GM06990 (cell line): ENCODE data around the gene FAM98B.

Experiments
- DNase-seq: peaks from one replicate; pipeline ENCODE4 v3.0.0-alpha.2; 2011; ENCODE audit not compliant: insufficient read length; ENCODE audit errors: extremely low read depth
- H3K27me3 ChIP-seq: replicated peaks from 2 replicates; pipeline ENCODE4 v1.6.0; 2011; ENCODE audit warnings: low read length; ENCODE audit not compliant: control insufficient read depth, insufficient read depth
- H3K36me3 ChIP-seq: 2 replicates; pipeline ENCODE4 v1.5.1; 2011; ENCODE audit warnings: low read length; ENCODE audit not compliant: control insufficient read depth, insufficient read depth
- H3K4me3 ChIP-seq: replicated peaks from 2 replicates; pipeline ENCODE4 v1.5.1; 2011; ENCODE audit warnings: low read depth, mild to moderate bottlenecking, control low read depth, low read length
- TF ChIP-seq, protein P1 (sequence below): IDR thresholded peaks from 2 replicates; pipeline ENCODE4 v1.5.1; 2011; ENCODE audit warnings: low read length, control low read depth, mild to moderate bottlenecking, inconsistent platforms; ENCODE audit not compliant: insufficient read depth, poor library complexity, severe bottlenecking

The FAM98B gene

DNA sequence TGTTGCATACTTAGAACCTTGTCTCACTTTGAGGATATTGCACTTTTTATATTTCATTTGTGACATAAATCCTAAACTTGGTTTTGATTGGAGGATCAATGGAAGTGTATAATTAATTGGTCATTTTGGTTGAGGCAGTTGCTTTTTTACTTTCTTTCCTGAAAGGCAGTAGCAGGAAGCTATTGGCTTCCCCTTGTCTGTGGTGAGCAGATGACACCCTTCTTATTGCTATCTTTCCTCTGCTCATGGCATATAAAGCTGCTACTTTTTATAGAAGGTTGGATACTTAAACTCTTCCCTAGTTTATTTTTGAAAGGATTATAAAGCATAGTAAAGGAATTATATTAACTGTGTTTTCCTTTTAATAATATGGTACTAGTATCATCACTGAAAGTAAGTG is 28.6 kb downstream of the FAM98B start:
- Histone ChIP-seq H3K27me3 (no peaks in the 10 kb centered on the region), H3K36me3 (peaks cover 2% of the 10 kb centered on the region; the same call in 1 of the 2 replicates), H3K4me3 (no peak overlapping the region)
- TF ChIP-seq, protein P1, sequence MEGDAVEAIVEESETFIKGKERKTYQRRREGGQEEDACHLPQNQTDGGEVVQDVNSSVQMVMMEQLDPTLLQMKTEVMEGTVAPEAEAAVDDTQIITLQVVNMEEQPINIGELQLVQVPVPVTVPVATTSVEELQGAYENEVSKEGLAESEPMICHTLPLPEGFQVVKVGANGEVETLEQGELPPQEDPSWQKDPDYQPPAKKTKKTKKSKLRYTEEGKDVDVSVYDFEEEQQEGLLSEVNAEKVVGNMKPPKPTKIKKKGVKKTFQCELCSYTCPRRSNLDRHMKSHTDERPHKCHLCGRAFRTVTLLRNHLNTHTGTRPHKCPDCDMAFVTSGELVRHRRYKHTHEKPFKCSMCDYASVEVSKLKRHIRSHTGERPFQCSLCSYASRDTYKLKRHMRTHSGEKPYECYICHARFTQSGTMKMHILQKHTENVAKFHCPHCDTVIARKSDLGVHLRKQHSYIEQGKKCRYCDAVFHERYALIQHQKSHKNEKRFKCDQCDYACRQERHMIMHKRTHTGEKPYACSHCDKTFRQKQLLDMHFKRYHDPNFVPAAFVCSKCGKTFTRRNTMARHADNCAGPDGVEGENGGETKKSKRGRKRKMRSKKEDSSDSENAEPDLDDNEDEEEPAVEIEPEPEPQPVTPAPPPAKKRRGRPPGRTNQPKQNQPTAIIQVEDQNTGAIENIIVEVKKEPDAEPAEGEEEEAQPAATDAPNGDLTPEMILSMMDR = no peak
- DNase-seq = no peak

GRCh38 chr15:38486936-38487335 is 33.0 kb downstream of the FAM98B start:
- Histone ChIP-seq H3K36me3 (no peaks in the 10 kb centered on the region; the same call in 1 of the 2 replicates), H3K27me3 (no peaks in the 10 kb centered on the region), H3K4me3 (no peak overlapping the region)
- TF ChIP-seq, protein P1 = no peak
- DNase-seq = no peak

GRCh38 chr15:38487378-38487777 is 33.5 kb downstream of the FAM98B start:
- Histone ChIP-seq H3K36me3 (no peaks in the 10 kb centered on the region; the same call in 1 of the 2 replicates), H3K27me3 (no peaks in the 10 kb centered on the region), H3K4me3 (no peak overlapping the region)
- TF ChIP-seq, protein P1 = no peak
- no peak for DNase-seq

DNA sequence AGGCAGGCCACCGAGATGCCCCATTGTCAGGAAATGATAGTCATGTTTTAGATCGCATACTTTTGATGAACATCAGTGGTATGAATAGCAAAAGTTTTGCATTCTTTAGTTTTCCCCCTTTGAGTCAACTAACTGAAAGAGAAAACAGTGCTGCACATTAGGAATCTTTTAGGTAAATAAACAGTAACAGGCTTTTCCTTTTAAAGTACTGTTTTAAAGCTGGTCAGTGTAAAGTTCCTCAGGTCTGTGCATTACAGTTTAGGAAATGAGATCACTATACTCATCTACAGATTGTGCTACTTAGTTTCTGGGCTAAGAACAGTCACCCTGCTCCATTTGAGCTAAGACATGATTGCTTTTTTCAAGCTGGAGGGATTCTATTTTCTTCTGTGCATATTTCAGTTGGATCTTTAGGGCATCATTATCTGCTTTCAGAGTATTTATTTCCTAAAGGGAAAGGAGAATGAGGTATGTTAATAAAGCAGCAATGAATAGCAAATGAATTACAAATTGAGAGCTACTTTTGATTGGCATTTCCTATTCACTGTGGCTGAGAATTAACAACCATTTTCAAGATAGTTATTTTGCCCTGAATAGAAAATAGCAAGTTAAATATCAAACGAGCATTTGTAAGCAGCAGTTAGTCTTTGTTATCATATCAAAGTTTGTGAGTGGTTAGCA is 36.5 kb downstream of the FAM98B start:
- Histone ChIP-seq H3K4me3 (no peak overlapping the region), H3K36me3 (peaks cover 3% of the 10 kb centered on the region), H3K27me3 (no peaks in the 10 kb centered on the region)
- DNase-seq = no peak
- TF ChIP-seq, protein P1 = no peak

DNA sequence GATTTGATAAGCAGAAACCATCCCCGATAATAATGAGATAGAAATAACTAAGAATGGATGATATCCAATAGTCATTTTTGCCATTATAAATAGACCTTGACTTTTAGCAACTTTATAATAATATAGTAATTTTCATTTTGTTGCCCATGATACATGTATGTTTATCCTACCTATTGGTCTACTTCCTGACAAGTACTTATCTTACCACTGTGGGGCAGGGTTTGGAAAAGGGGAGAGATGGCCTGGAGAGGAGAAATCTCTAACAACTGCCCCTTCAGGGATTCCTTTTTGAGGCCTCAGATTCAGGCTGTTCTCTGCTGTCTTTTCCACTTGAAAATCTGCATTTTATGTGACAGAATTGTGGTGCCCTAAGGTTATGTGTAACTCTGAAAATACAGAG is 42.2 kb downstream of the FAM98B start:
- Histone ChIP-seq H3K27me3 (no peaks in the 10 kb centered on the region), H3K4me3 (no peak overlapping the region), H3K36me3 (peaks cover 12% of the 10 kb centered on the region)
- TF ChIP-seq, protein P1 = no peak
- DNase-seq = no peak
